Esophagus (tissue), 2 donors: ENCODE results near the gene CXCR5. TPM values are rescaled to one million over a fixed set of nuclear protein-coding genes. Genes with fewer than 3 reads are reported as not detected.

ENCODE experiments used
- H3K27ac ChIP-seq, 2 donors: one replicate each; pipeline ENCODE4 v1.5.1; 2013; ENCODE audit warnings: low read depth in 2 of 2, mild to moderate bottlenecking in 2 of 2, inconsistent platforms in 1 of 2, low read length in 1 of 2, moderate library complexity in 1 of 2
- H3K27me3 ChIP-seq, 2 donors: one replicate each; pipeline ENCODE4 v1.6.1; 2013; ENCODE audit warnings: low read length in 2 of 2, control low read depth in 1 of 2, mild to moderate bottlenecking in 1 of 2; ENCODE audit not compliant: insufficient read depth in 2 of 2, control insufficient read depth in 1 of 2
- H3K36me3 ChIP-seq, 2 donors: one replicate each; pipeline ENCODE4 v1.6.1; 2013; ENCODE audit warnings: low read length in 1 of 2; ENCODE audit not compliant: control insufficient read depth in 2 of 2, insufficient read depth in 2 of 2
- H3K4me1 ChIP-seq, 2 donors: one replicate each; pipeline ENCODE4 v1.6.1; 2013; ENCODE audit warnings: low read length in 1 of 2; ENCODE audit not compliant: control insufficient read depth in 2 of 2, insufficient read depth in 2 of 2
- H3K4me3 ChIP-seq, 2 donors: one replicate each; pipeline ENCODE4 v1.5.1; 2013; ENCODE audit warnings: low read length in 2 of 2, mild to moderate bottlenecking in 2 of 2, low read depth in 1 of 2, moderate library complexity in 1 of 2
- H3K9me3 ChIP-seq, 2 donors: one replicate each; pipeline ENCODE4 v1.6.1; 2013; ENCODE audit warnings: mild to moderate bottlenecking in 2 of 2, low read depth in 1 of 2, low read length in 1 of 2, moderate library complexity in 1 of 2; ENCODE audit not compliant: control insufficient read depth in 2 of 2, insufficient read depth in 1 of 2
- WGBS, 2 donors: extraction: QIAGEN DNeasy Blood & Tissue Kit; methylation state at CpG; one replicate each; pipeline ENCODE4 v1.1.7; 2013; 5-methylcytosine and 5-hydroxymethylcytosine counted together
- polyA plus RNA-seq, 2 donors: library from polyadenylated mRNA; stranded (reverse); fragments of 200-250 nt; gene quantifications; one replicate each; pipeline ENCODE4 v1.2.3, GENCODE V29; 2013
- donor health status: healthy with polysubstance abuse.
- donor health status: Bipolar disorder and iron deficiency.

The CXCR5 gene
- polyA plus RNA-seq, 2 donors = 0.11 to 0.18 TPM

DNA sequence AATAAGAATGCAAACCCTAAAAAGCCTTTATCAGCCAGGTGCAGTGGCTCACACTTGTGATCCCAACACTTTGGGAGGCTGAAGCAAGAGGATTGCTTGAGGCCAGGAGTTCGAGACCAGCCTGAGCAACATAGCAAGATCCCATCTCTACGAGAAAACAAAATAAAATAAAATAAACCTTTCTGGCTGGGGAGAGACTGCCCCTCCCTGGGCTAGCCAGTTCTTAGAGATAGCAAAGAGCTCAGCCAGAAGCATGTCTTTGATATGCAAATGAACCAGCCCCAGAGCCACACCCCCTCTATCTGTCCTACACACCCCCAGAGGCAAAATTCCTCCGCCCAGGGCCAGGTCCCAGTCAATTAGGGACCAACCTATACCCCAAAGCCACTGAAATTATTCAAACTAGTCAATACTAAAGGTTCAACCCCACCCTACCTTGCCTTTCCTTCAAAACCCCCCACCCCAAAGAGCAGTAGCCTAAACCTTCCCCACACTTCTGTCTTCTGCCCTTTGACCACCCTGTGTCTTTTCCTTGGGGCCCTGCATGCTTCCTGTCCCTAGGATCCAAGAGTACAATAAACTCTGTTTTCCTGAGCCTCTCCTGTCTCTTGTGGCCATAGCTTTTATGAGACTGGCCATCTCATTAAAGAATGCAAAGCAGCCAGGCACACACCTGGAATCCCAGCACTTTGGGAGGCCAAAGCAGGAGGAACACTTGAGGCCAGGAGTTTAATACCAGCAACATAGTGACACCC lies 37.3 kb upstream of the CXCR5 start:
- no peaks in the 10 kb centered on the region for H3K9me3 ChIP-seq
- H3K27ac ChIP-seq = peak overlapping the region; percentile 37 to 42
- no peaks in the 10 kb centered on the region for H3K4me1 ChIP-seq
- H3K36me3 ChIP-seq = no peaks in the 10 kb centered on the region
- WGBS, 2 donors = 67 to 70% methylated on average over 3 of the region's 3 CpGs
- no peaks in the 10 kb centered on the region for H3K27me3 ChIP-seq
- no peak overlapping the region for H3K4me3 ChIP-seq

DNA sequence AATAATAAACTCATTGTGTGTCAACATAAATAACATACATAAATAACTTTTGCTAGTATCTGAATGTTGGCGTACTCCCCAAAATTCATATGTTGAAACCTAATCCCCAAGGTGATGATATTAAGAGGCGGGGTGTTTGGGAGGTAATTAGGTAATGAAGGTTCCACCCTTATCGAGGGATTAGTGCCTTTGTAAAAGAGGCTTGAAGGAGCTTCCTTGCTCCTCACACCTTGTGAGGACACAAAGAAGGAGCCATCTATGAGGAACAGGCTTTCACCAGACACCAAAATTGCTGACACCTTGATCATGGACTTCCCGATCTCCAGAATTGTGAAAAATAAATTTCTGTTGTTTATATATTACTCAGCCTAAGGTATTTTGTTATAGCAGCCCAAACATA lies 33.9 kb upstream of the CXCR5 start:
- 67 to 77% methylated on average over 4 of the region's 4 CpGs for WGBS, 2 donors

DNA sequence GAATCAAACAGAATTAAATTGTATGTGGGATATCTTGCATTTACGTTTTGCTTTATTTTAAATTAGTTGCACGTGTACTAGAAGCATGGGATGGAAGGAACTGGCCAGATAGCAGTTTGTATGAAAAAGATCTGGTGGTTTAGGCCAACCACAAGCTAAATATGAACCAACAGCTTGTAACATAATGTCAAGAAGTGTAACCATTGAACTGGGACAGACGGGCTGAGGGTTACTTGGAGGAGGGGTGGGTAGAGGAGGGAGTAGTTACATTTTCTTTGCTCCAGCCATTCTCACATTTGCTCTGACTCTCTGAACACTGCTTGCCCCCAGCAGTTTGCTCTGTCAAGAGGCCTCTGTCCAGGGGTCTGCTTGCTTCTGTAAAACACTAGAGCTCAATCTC lies 31.7 kb upstream of the CXCR5 start:
- no peaks in the 10 kb centered on the region for H3K27me3 ChIP-seq
- H3K4me3 ChIP-seq = no peak overlapping the region
- H3K9me3 ChIP-seq = no peaks in the 10 kb centered on the region
- peaks cover 0 to 2% of the 10 kb centered on the region in 2 donors for H3K4me1 ChIP-seq
- WGBS, 2 donors = 69 to 70% methylated on average over 3 of the region's 3 CpGs
- H3K36me3 ChIP-seq = no peaks in the 10 kb centered on the region
- H3K27ac ChIP-seq = no peak overlapping the region

More for the DNA sequence above, 33.9 kb upstream of the CXCR5 start:
- Histone ChIP-seq H3K36me3 (no peaks in the 10 kb centered on the region), H3K4me1 (peaks cover 0 to 2% of the 10 kb centered on the region in 2 donors), H3K27ac (no peak overlapping the region), H3K27me3 (no peaks in the 10 kb centered on the region), H3K9me3 (no peaks in the 10 kb centered on the region), H3K4me3 (no peak overlapping the region)

DNA sequence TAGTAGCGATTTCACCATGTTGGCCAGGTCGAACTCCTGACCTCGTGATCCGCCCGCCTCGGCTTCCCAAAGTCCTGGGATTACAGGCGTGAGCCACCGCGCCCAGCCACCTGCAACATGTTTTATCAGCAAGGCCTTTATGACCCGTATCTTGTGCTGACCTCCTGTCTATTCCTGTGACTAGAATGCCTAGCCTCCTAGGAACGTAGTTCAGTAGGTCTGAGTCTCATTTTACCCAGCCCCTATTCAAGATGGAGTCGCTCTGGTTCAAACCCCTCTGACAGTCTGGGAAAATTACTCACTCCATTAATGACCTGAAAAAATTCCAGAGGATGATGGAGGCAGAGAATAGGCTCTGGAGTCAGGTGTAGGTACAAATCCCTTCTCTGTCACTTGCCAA lies 30.0 kb upstream of the CXCR5 start:
- H3K4me1 ChIP-seq = peaks cover 0 to 2% of the 10 kb centered on the region in 2 donors
- H3K27me3 ChIP-seq = no peaks in the 10 kb centered on the region
- no peak overlapping the region for H3K27ac ChIP-seq
- H3K36me3 ChIP-seq = no peaks in the 10 kb centered on the region
- 79 to 91% methylated on average over 12 of the region's 12 CpGs for WGBS, 2 donors
- H3K4me3 ChIP-seq = no peak overlapping the region
- H3K9me3 ChIP-seq = no peaks in the 10 kb centered on the region

- no peaks in the 10 kb centered on the region for H3K36me3 ChIP-seq
- H3K27ac ChIP-seq = no peak overlapping the region
- H3K9me3 ChIP-seq = no peaks in the 10 kb centered on the region
Measured at GRCh38 chr11:118856314-118856713, 27.4 kb upstream of the CXCR5 start.

DNA sequence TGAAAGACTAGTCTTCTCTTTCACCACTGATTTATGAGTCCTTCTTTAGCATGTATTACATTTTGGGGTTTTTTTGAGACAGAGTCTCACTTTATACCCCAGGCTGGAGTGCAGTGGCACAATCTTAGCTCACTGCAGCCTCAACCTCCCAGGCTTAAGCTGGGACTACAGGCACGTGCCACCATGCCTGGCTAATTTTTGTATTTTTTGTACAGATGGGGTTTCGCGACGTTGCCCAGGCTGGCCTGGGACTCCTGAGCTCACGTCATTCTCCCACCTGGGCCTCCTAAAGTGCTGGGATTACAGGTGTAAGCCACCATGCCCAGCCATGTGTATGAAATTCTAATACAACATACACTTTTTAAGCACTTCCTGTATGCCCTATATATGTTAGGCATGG lies 26.3 kb upstream of the CXCR5 start:
- H3K4me1 ChIP-seq = peaks cover 0 to under 1% of the 10 kb centered on the region in 2 donors
- WGBS, 2 donors = 91 to 92% methylated on average over 5 of the region's 5 CpGs
- no peaks in the 10 kb centered on the region for H3K9me3 ChIP-seq
- no peak overlapping the region for H3K4me3 ChIP-seq
- H3K27me3 ChIP-seq = no peaks in the 10 kb centered on the region
- H3K36me3 ChIP-seq = no peaks in the 10 kb centered on the region
- H3K27ac ChIP-seq = no peak overlapping the region

More at GRCh38 chr11:118856314-118856713, 27.4 kb upstream of the CXCR5 start:
- Histone ChIP-seq H3K4me1 (peaks cover 0 to 2% of the 10 kb centered on the region in 2 donors), H3K4me3 (no peak overlapping the region), H3K27me3 (no peaks in the 10 kb centered on the region)
- WGBS, 2 donors = 82 to 86% methylated on average over 4 of the region's 4 CpGs

- Histone ChIP-seq H3K27ac (no peak overlapping the region), H3K36me3 (no peaks in the 10 kb centered on the region), H3K4me1 (no peaks in the 10 kb centered on the region), H3K27me3 (no peaks in the 10 kb centered on the region), H3K4me3 (no peak overlapping the region), H3K9me3 (no peaks in the 10 kb centered on the region)
- WGBS, 2 donors = 70 to 74% methylated on average over 4 of the region's 4 CpGs
Measured at GRCh38 chr11:118859973-118860372, 23.7 kb upstream of the CXCR5 start.

DNA sequence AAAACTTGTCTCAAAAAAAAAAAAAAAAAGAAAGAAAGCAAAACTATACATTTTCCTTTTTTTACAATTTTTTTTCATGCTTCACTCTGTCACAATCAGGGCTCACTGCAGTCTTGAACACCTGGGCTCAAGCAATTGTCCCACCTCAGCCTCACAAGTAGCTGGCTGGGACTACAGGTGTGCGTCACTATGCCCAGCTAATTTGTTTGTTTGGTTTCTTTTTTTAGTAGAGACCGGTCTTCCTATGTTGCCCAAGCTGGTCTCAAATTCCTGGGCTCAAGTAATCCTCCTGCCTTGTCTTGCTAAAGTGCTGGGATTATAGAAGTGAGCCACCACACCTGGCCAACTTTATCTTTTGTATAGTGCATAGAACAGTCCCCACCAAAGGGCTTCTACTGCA lies 15.0 kb upstream of the CXCR5 start:
- H3K27ac ChIP-seq = no peak overlapping the region
- peaks cover 0 to 7% of the 10 kb centered on the region in 2 donors for H3K4me1 ChIP-seq
- H3K4me3 ChIP-seq = no peak overlapping the region
- no peaks in the 10 kb centered on the region for H3K27me3 ChIP-seq
- no peaks in the 10 kb centered on the region for H3K9me3 ChIP-seq
- no peaks in the 10 kb centered on the region for H3K36me3 ChIP-seq
- WGBS, 2 donors = 48 to 52% methylated on average over 2 of the region's 2 CpGs

GRCh38 chr11:118870396-118871343 lies 13.0 kb upstream of the CXCR5 start:
- no peaks in the 10 kb centered on the region for H3K36me3 ChIP-seq
- peaks cover 0 to 9% of the 10 kb centered on the region in 2 donors for H3K4me1 ChIP-seq
- WGBS, 2 donors = 49 to 51% methylated on average over 14 of the region's 14 CpGs
- peak overlapping the region; percentile 65 to 74 for H3K27ac ChIP-seq
- H3K4me3 ChIP-seq = no peak overlapping the region
- no peaks in the 10 kb centered on the region for H3K9me3 ChIP-seq
- H3K27me3 ChIP-seq = no peaks in the 10 kb centered on the region
